Caco-2 (cell line): ENCODE data around the gene RASEF. TPM values are rescaled to one million over a fixed set of nuclear protein-coding genes. Genes with fewer than 3 reads are reported as not detected.

Source experiments
- BruUV-seq: library from RNA; stranded (reverse); fragments of 400-500 nt; replicated peaks from 2 replicates; lab custom pipeline; 2021; lab: Mats Ljungman, UMichigan
- CTCF ChIA-PET: fragments of 300-600 bp; sonication (Branson Sonifier 250); formaldehyde crosslinking; loops from one replicate; lab custom pipeline; 2022; ENCODE audit warnings: antibody characterized with exemption; lab: Charles Lee
- POLR2A ChIA-PET: fragments of 300-600 bp; sonication (Branson Sonifier 250); formaldehyde crosslinking; loops from one replicate; lab custom pipeline; 2022; ENCODE audit warnings: antibody characterized with exemption; lab: Charles Lee
- DNase-seq, 2 experiments: peaks; one replicate each; pipeline versions ENCODE4 v3.0.0 to v3.0.0-alpha.2; 2020 to 2022
- H3K27me3 ChIP-seq: replicated peaks from 2 replicates; pipeline ENCODE4 v1.6.0; 2011; ENCODE audit warnings: low read length; ENCODE audit not compliant: control insufficient read depth, insufficient read depth
- H3K36me3 ChIP-seq: 2 replicates; pipeline ENCODE4 v1.5.1; 2011; ENCODE audit warnings: low read length; ENCODE audit not compliant: control insufficient read depth, insufficient read depth
- H3K4me1 ChIP-seq: fragments of 250-450 bp; sonication (Bioruptor Pico); 2 replicates; pipeline ENCODE4 v1.5.1; 2020; ENCODE audit warnings: mild to moderate bottlenecking
- H3K4me3 ChIP-seq: 2 replicates; pipeline ENCODE4 v1.5.1; 2011; ENCODE audit warnings: low read depth, mild to moderate bottlenecking, control low read depth, low read length
- H3K9me3 ChIP-seq: fragments of 250-450 bp; sonication (Bioruptor Pico); 2 replicates; pipeline ENCODE4 v1.5.1; 2020; ENCODE audit warnings: mild to moderate bottlenecking, moderate library complexity
- H3K27ac Mint-ChIP-seq: one replicate; pipeline ENCODE4 v1.8.0; 2022; ENCODE audit warnings: mixed read lengths; ENCODE audit not compliant: unreplicated experiment
- H3K27me3 Mint-ChIP-seq: one replicate; pipeline ENCODE4 v1.8.0; 2022; ENCODE audit warnings: mixed read lengths; ENCODE audit not compliant: insufficient read depth, unreplicated experiment
- H3K36me3 Mint-ChIP-seq: one replicate; pipeline ENCODE4 v1.8.0; 2022; ENCODE audit warnings: mild to moderate bottlenecking, mixed read lengths; ENCODE audit not compliant: insufficient read depth, unreplicated experiment
- H3K4me1 Mint-ChIP-seq: one replicate; pipeline ENCODE4 v1.8.0; 2022; ENCODE audit warnings: low read depth, mixed read lengths; ENCODE audit not compliant: unreplicated experiment
- H3K4me3 Mint-ChIP-seq: one replicate; pipeline ENCODE4 v1.8.0; 2022; ENCODE audit warnings: mild to moderate bottlenecking, moderate library complexity, mixed read lengths; ENCODE audit not compliant: unreplicated experiment
- H3K9me3 Mint-ChIP-seq: one replicate; pipeline ENCODE4 v1.8.0; 2022; ENCODE audit warnings: mixed read lengths; ENCODE audit not compliant: unreplicated experiment
- CTCF ChIP-seq, 2 experiments: fragments of 200-600 bp in 1 of 2; IDR thresholded peaks; 1 replicate in 1 of 2; 2 replicates in 1 of 2; pipeline versions ENCODE4 v1.5.1 to v1.8.0; 2011 to 2022; ENCODE audit warnings: antibody characterized with exemption in 1 of 2, control low read depth in 1 of 2, inconsistent platforms in 1 of 2, low read depth in 1 of 2, low read length in 1 of 2, mild to moderate bottlenecking in 1 of 2, moderate library complexity in 1 of 2; ENCODE audit not compliant: insufficient read depth in 1 of 2, severe bottlenecking in 1 of 2, unreplicated experiment in 1 of 2
- intact Hi-C: fragments of 100-400 bp; cut with micrococcal nuclease; formaldehyde crosslinking; loops from one replicate; pipeline ENCODE4 v1.10.0; 2022; ENCODE audit not compliant: unreplicated experiment
- total RNA-seq: library from RNA; stranded (reverse); gene quantifications from 2 replicates; pipeline ENCODE4 v1.2.3, GENCODE V29; 2022

The RASEF gene
- total RNA-seq, 1 experiment from 2014 or later, result 0.32 TPM

- Mint-ChIP-seq H3K27ac (no peak overlapping the region), H3K27me3 (no peaks in the 10 kb centered on the region), H3K36me3 (no peaks in the 10 kb centered on the region), H3K9me3 (no peaks in the 10 kb centered on the region), H3K4me3 (no peak overlapping the region), H3K4me1 (no peaks in the 10 kb centered on the region)
- no peak for TF ChIP-seq CTCF (IDR thresholded peaks at IDR 0.05; ENCODE audit: insufficient read depth in 1 of 2, low read depth in 1 of 2, low read length in 1 of 2, severe bottlenecking in 1 of 2, unreplicated experiment in 1 of 2)
- ChIA-PET CTCF (no interaction called here), POLR2A (no interaction called here)
- Histone ChIP-seq H3K27me3 (no peaks in the 10 kb centered on the region), H3K9me3 (no peaks in the 10 kb centered on the region), H3K4me3 (no peak overlapping the region), H3K36me3 (no peaks in the 10 kb centered on the region), H3K4me1 (no peaks in the 10 kb centered on the region)
- intact Hi-C loops, result no loop called here
- BruUV-seq, result no TSS peak
- DNase-seq, result no peak
Measured at GRCh38 chr9:82991671-82992070, 71.3 kb downstream of the RASEF start.

GRCh38 chr9:82989929-82990328 is 73.0 kb downstream of the RASEF start:
- ChIA-PET POLR2A (no interaction called here), CTCF (no interaction called here)
- Histone ChIP-seq H3K4me1 (no peaks in the 10 kb centered on the region), H3K36me3 (no peaks in the 10 kb centered on the region), H3K9me3 (no peaks in the 10 kb centered on the region), H3K4me3 (no peak overlapping the region), H3K27me3 (no peaks in the 10 kb centered on the region)
- Mint-ChIP-seq H3K9me3 (no peaks in the 10 kb centered on the region), H3K36me3 (no peaks in the 10 kb centered on the region), H3K27me3 (no peaks in the 10 kb centered on the region), H3K4me3 (no peak overlapping the region), H3K27ac (no peak overlapping the region), H3K4me1 (no peaks in the 10 kb centered on the region)
- TF ChIP-seq CTCF (IDR thresholded peaks at IDR 0.05; ENCODE audit: insufficient read depth in 1 of 2, low read depth in 1 of 2, low read length in 1 of 2, severe bottlenecking in 1 of 2, unreplicated experiment in 1 of 2), result no peak
- intact Hi-C loops, result no loop called here
- no TSS peak for BruUV-seq
- no peak for DNase-seq

- H3K27ac Mint-ChIP-seq, result no peak overlapping the region
- Histone ChIP-seq H3K27me3 (no peaks in the 10 kb centered on the region), H3K36me3 (no peaks in the 10 kb centered on the region), H3K4me3 (no peak overlapping the region), H3K9me3 (no peaks in the 10 kb centered on the region), H3K4me1 (no peaks in the 10 kb centered on the region)
- no peaks in the 10 kb centered on the region for H3K9me3 Mint-ChIP-seq
- intact Hi-C loops, result no loop called here
- POLR2A ChIA-PET, result no interaction called here
- no peaks in the 10 kb centered on the region for H3K36me3 Mint-ChIP-seq
- BruUV-seq, result no TSS peak
- H3K27me3 Mint-ChIP-seq, result no peaks in the 10 kb centered on the region
- no peak for TF ChIP-seq CTCF (IDR thresholded peaks at IDR 0.05; ENCODE audit: insufficient read depth in 1 of 2, low read depth in 1 of 2, low read length in 1 of 2, severe bottlenecking in 1 of 2, unreplicated experiment in 1 of 2)
- CTCF ChIA-PET, result no interaction called here
- DNase-seq, result no peak
- H3K4me3 Mint-ChIP-seq, result no peak overlapping the region
- H3K4me1 Mint-ChIP-seq, result no peaks in the 10 kb centered on the region
Measured at GRCh38 chr9:82988488-82988887, 74.5 kb downstream of the RASEF start.
